ENCODE measurements around the gene SYNGR2. TPM values are rescaled to one million over a fixed set of nuclear protein-coding genes. Genes with fewer than 3 reads are reported as not detected.
A peak's percentile ranks its signal among the peaks of the same experiment; 100 is the strongest.
"Not testable (repeated sequence)": the region's sequence is repeated elsewhere in the genome, so short reads cannot be mapped to it uniquely, and the experiment has no call there.

SYNGR2 gene
- total and polyA plus RNA-seq, 5 donors = 81.9 to 92.2 (median 84.7) TPM

GRCh38 chr17:78137392-78138203, 30.8 kb upstream of the SYNGR2 start:
- Histone ChIP-seq H3K27me3 (ENCODE audit: control insufficient read depth, insufficient read depth) (no peaks in the 10 kb centered on the region), H3K4me3 (ENCODE audit: low read length) (no peak overlapping the region), H3K27ac (ENCODE audit: low read length) (no peak overlapping the region), H3K4me1 (ENCODE audit: control insufficient read depth, insufficient read depth, low read length) (no peaks in the 10 kb centered on the region), H3K9me3 (ENCODE audit: control insufficient read depth, low read length) (no peaks in the 10 kb centered on the region)
- intact Hi-C loops (cut with DNase I) = no loop called here
- no peak for ATAC-seq
- peak in 1 of 3 donors; percentile 60 for DNase-seq
- 64% methylated on average over 26 of the region's 26 CpGs for WGBS

- DNase-seq (no peak), ATAC-seq (no peak)
- H3K4me1 ChIP-seq (ENCODE audit: control insufficient read depth, insufficient read depth, low read length) = no peaks in the 10 kb centered on the region
- H3K27me3 ChIP-seq (ENCODE audit: control insufficient read depth, insufficient read depth) = no peaks in the 10 kb centered on the region
- H3K27ac ChIP-seq (ENCODE audit: low read length) = no peak overlapping the region
- H3K4me3 ChIP-seq (ENCODE audit: low read length) = no peak overlapping the region
- H3K9me3 ChIP-seq (ENCODE audit: control insufficient read depth, low read length) = no peaks in the 10 kb centered on the region
- intact Hi-C loops (cut with DNase I) = no loop called here
- 85% methylated on average over 17 of the region's 17 CpGs for WGBS
Measured at GRCh38 chr17:78138204-78139060, 29.9 kb upstream of the SYNGR2 start.

- not testable (repeated sequence) for DNase-seq; H3K27me3 ChIP-seq (ENCODE audit: control insufficient read depth, insufficient read depth); H3K27ac ChIP-seq (ENCODE audit: low read length)
Measured at GRCh38 chr17:78139861-78140168, 28.6 kb upstream of the SYNGR2 start.

GRCh38 chr17:78140169-78141051, 28.0 kb upstream of the SYNGR2 start:
- Histone ChIP-seq H3K4me1 (ENCODE audit: control insufficient read depth, insufficient read depth, low read length) (peaks cover 14% of the 10 kb centered on the region), H3K27me3 (ENCODE audit: control insufficient read depth, insufficient read depth) (no peaks in the 10 kb centered on the region), H3K27ac (ENCODE audit: low read length) (no peak overlapping the region), H3K4me3 (ENCODE audit: low read length) (no peak overlapping the region), H3K9me3 (ENCODE audit: control insufficient read depth, low read length) (no peaks in the 10 kb centered on the region)
- intact Hi-C loops (cut with DNase I) = no loop called here
- 33% methylated on average over 58 of the region's 58 CpGs for WGBS
- ATAC-seq = peak; percentile 84 to 92
- peak; percentile 94 to 97 (median 96) for DNase-seq

More at GRCh38 chr17:78139861-78140168, 28.6 kb upstream of the SYNGR2 start:
- H3K4me3 ChIP-seq (ENCODE audit: low read length); ATAC-seq; H3K4me1 ChIP-seq (ENCODE audit: control insufficient read depth, insufficient read depth, low read length); H3K9me3 ChIP-seq (ENCODE audit: control insufficient read depth, low read length); intact Hi-C loops (cut with DNase I): not testable (repeated sequence)
- WGBS = 92% methylated on average over 12 of the region's 12 CpGs

- intact Hi-C loops (cut with DNase I) = no loop called here
- DNase-seq = no peak
- H3K4me3 ChIP-seq (ENCODE audit: low read length) = no peak overlapping the region
- H3K9me3 ChIP-seq (ENCODE audit: control insufficient read depth, low read length) = no peaks in the 10 kb centered on the region
- ATAC-seq = no peak
- WGBS = 83% methylated on average over 20 of the region's 20 CpGs
- H3K4me1 ChIP-seq (ENCODE audit: control insufficient read depth, insufficient read depth, low read length) = peaks cover 15% of the 10 kb centered on the region
- no peak overlapping the region for H3K27ac ChIP-seq (ENCODE audit: low read length)
- no peaks in the 10 kb centered on the region for H3K27me3 ChIP-seq (ENCODE audit: control insufficient read depth, insufficient read depth)
Measured at GRCh38 chr17:78141437-78142118, 26.8 kb upstream of the SYNGR2 start.

- WGBS = 80% methylated on average over 16 of the region's 16 CpGs
- peaks cover 15% of the 10 kb centered on the region for H3K4me1 ChIP-seq (ENCODE audit: control insufficient read depth, insufficient read depth, low read length)
- intact Hi-C loops (cut with DNase I) = no loop called here
Measured at GRCh38 chr17:78142119-78142861, 26.1 kb upstream of the SYNGR2 start.

GRCh38 chr17:78143214-78144146, 24.9 kb upstream of the SYNGR2 start:
- Histone ChIP-seq H3K9me3 (ENCODE audit: control insufficient read depth, low read length) (no peaks in the 10 kb centered on the region), H3K27me3 (ENCODE audit: control insufficient read depth, insufficient read depth) (no peaks in the 10 kb centered on the region), H3K27ac (ENCODE audit: low read length) (no peak overlapping the region), H3K4me1 (ENCODE audit: control insufficient read depth, insufficient read depth, low read length) (peaks cover 15% of the 10 kb centered on the region), H3K4me3 (ENCODE audit: low read length) (no peak overlapping the region)
- ATAC-seq (no peak), DNase-seq (no peak)
- 90% methylated on average over 21 of the region's 21 CpGs for WGBS
- intact Hi-C loops (cut with DNase I) = no loop called here

More at GRCh38 chr17:78142119-78142861, 26.1 kb upstream of the SYNGR2 start:
- Histone ChIP-seq H3K27me3 (ENCODE audit: control insufficient read depth, insufficient read depth) (no peaks in the 10 kb centered on the region), H3K9me3 (ENCODE audit: control insufficient read depth, low read length) (no peaks in the 10 kb centered on the region), H3K4me3 (ENCODE audit: low read length) (no peak overlapping the region), H3K27ac (ENCODE audit: low read length) (no peak overlapping the region)
- no peak for DNase-seq
- ATAC-seq = no peak

- Histone ChIP-seq H3K4me1 (ENCODE audit: control insufficient read depth, insufficient read depth, low read length) (peaks cover 15% of the 10 kb centered on the region), H3K27ac (ENCODE audit: low read length) (peak overlapping the region; percentile 63), H3K4me3 (ENCODE audit: low read length) (no peak overlapping the region), H3K9me3 (ENCODE audit: control insufficient read depth, low read length) (no peaks in the 10 kb centered on the region), H3K27me3 (ENCODE audit: control insufficient read depth, insufficient read depth) (no peaks in the 10 kb centered on the region)
- WGBS = 37% methylated on average over 11 of the region's 11 CpGs
- ATAC-seq = peak; percentile 63 to 76
- DNase-seq = peak; percentile 88 to 96 (median 95)
- intact Hi-C loops (cut with DNase I) = no loop called here
Measured at GRCh38 chr17:78144147-78144719, 24.1 kb upstream of the SYNGR2 start.
